Activated CD8-positive, alpha-beta memory T cell treated with anti-CD3 and anti-CD28 coated beads for 36 hours (primary cell): Measurements from ENCODE around the gene TAF1B. TPM values are rescaled to one million over a fixed set of nuclear protein-coding genes. Genes with fewer than 3 reads are reported as not detected.

Experiments used
- CTCF ChIA-PET: fragments of 350-600 bp; sonication (Branson Sonifier 250); formaldehyde crosslinking; loops from one replicate; lab custom pipeline; 2021; ENCODE audit warnings: antibody characterized with exemption; lab: Charles Lee
- POLR2A ChIA-PET: fragments of 350-600 bp; sonication (Branson Sonifier 250); formaldehyde crosslinking; loops from one replicate; lab custom pipeline; 2021; ENCODE audit warnings: antibody characterized with exemption; lab: Charles Lee
- total RNA-seq, 2 experiments: library from RNA; stranded (reverse); gene quantifications; one replicate each; pipeline ENCODE4 v1.2.3, GENCODE V29; 2021

The TAF1B gene
- total RNA-seq, 2 experiments from 2014 or later: 23.5 to 24.2 TPM

DNA sequence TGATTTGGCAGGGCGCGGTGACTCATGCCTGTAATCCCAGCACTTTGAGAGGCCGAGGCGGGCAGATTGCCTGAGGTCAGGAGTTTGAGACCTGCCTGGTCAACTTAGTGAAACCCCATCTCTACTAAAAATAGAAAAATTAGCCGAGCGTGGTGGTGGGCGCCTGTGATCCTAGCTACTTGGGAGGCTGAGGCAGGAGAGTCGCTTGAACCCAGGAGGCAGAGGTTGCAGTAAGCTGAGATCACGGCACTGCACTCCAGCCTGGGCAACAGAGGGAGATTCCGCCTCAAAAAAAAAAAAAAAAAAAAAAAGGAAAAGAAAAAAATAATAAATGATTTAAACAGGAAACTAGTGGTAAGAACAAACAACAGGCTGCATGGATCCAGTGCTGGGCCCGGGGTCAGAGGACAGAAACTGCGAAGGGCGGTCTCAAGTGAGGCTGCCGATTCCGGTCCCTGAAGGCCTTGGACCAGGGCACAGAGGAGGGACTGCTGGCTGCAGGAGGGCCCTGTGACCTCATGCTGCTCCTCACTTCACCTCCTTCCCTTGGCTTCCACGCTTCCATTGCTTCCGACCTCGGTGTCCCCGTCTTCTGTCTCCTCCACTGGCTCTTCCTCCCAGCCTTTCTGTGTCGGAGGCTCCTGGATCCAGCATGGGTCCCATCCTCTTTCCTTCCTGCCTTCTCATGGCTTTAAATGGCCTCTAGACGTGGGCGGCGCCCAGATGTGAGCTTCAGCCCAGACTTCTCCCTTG, 106.1 kb downstream of the TAF1B start:
- CTCF ChIA-PET: interaction anchor here (1.4 kb wide), 1 partner anchor 35 kb away, joined by 3 read pairs; no protein-coding TSS in a partner anchor

DNA sequence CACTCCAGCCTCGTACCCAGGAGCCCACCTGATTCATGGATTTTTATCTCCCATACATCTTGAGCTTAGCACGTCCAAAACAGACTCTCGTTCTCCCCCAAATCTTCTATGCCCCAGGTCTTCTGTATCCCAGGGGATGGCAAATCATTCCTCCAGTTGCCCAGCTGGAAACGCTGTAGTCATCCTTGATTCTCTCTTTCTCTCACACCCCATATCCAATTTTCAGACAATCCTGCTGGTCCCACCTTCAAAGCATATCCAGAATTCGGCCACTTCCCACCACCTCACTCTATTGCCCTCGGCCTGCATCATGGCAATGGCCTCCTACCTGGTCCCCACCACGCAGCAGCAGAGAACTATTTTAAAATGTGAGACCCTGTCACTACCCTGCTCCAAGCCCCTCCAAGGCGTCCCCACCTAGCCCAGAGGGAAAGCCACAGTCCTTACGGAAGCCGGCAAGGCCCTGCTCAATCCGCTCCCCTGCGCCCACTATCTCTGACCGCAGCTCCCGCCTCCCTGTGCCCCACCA, 106.8 kb downstream of the TAF1B start:
- ChIA-PET POLR2A (no interaction called here), CTCF (interaction anchor here (1.4 kb wide), 1 partner anchor 34 kb away, joined by 3 read pairs; no protein-coding TSS in a partner anchor)

More for the DNA sequence above, 106.1 kb downstream of the TAF1B start:
- POLR2A ChIA-PET: no interaction called here

DNA sequence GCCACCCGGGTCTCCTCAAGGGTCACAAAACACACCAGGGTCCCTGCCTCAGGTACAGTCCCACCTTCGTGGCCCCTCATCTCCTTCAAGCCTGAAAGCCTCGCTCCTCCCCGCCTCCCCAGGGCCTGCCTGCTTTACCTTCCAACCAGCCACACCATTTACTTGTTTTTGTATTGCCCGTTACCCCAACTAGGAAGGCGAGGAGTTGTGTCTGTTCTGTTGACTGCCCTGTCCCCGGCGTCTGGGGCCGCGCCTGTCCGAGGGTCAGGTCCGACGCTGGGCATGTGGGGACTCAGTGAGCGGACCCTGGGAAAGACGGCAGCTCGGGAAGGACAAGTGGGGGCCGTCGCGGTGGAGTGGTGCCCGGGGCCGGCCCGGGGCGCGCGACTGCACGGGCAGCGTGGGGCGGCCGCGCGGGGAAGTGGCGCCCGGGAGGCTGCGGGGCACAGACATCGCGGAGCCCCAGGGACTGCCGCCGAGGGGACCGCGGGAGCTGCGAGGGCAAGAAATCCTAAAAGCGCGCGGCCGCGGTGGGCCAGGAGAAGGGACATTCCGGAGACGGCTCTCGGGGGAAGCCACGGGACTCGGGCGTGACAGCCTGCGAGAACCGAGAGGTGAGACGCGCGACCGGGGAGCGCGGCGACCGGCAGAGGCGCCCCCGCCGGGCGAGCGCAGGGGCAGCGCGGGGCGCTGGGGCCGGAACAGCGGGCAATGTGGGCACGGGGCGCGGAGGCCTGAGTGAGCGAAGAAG, 107.4 kb downstream of the TAF1B start:
- ChIA-PET POLR2A (no interaction called here), CTCF (interaction anchor here (1.4 kb wide), 1 partner anchor 34 kb away, joined by 3 read pairs; no protein-coding TSS in a partner anchor)

DNA sequence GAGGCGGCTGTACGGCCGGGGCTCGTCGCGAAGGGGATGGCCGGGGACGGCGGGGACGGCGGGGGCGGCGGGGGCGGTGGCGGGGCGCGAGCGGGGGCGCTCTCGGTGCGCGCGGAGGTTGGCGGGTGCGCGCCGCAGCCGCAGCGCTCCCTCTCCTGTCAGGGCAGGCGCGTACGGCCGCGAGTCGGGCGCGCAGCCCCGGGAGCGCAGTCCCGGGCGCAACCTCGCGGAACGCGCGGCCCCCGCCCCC, 107.9 kb downstream of the TAF1B start:
- ChIA-PET POLR2A (no interaction called here), CTCF (no interaction called here)

DNA sequence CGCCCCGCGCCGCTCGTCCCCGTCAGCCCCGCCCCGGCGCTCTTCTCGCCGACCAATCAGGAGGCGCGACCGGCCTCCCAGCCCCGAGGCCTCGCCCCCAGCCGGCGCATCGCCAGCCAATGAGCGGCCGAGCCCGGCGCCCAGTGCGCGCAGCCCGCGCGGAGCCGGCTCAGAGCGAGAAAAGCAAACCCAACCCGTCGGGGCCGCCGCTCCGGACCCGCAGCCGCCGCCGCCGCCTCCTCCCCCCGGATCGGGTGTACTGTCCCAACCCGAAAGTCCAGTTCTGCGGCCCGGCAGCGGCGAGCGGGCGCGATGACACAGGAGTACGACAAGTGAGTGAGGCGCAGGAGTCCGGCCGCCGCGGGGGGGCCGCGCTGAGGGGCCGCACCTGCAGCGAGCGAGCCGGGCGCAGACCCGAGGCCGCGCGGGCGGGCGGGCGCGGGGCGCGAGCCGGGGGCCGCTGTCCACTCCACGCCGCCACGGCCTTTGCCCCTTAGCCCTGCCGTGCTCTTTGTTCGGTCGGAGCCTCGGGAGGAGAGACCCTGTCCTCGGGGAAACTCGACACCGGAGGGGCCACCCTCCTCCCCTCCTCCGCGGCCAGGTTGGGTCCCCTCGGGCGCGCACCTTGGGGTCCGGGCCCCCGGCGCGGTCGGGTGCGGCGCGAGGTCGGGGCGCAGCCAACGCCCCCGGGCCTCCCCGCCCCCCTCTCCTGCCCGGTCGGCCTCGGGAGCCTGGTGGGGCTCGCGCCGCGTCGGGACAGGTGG, 108.4 kb downstream of the TAF1B start, which contains the start of gene GRHL1:
GRHL1 (plus strand) TSS at position 172 of the 764 bp plus-strand sequence; CDS start at position 313, 141 bp downstream.
- ChIA-PET POLR2A (no interaction called here), CTCF (interaction anchor here (1.1 kb wide), 1 partner anchor 33 kb away, joined by 4 read pairs; no protein-coding TSS in a partner anchor)

GRCh38 chr2:9952286-9952737, 109.0 kb downstream of the TAF1B start:
- ChIA-PET POLR2A (no interaction called here), CTCF (interaction anchor here (1.1 kb wide), 1 partner anchor 32 kb away, joined by 4 read pairs; no protein-coding TSS in a partner anchor)

- CTCF ChIA-PET: interaction anchor here (1.1 kb wide), 1 partner anchor 32 kb away, joined by 4 read pairs; no protein-coding TSS in a partner anchor
- POLR2A ChIA-PET: no interaction called here
These were observed 109.7 kb downstream of the TAF1B start for GRCh38 chr2:9952856-9953503.

DNA sequence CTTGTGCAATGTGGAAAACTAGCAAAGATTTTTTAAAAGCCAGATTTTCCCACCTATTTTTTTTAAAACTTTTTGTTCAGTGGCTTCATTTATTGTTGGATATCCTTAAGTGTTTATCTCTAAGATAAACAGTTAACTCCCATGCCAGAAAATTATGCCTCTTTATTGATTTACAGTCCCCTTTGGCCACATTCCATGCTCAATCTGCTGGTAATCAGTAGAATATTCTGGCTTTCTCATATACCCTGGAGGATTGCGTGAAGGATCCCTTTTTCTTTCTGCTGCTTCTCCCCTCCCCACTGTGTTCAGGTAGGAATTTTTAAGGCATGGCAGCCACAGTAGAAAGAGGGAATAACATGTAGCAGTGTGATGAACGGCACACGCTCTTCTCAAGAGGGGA, 110.9 kb downstream of the TAF1B start:
- CTCF ChIA-PET: no interaction called here
- POLR2A ChIA-PET: no interaction called here

- POLR2A ChIA-PET: no interaction called here
These were observed 114.8 kb downstream of the TAF1B start for GRCh38 chr2:9958057-9958456.

GRCh38 chr2:9959262-9959661, 116.0 kb downstream of the TAF1B start:
- CTCF ChIA-PET: no interaction called here
- POLR2A ChIA-PET: no interaction called here

More at GRCh38 chr2:9958057-9958456, 114.8 kb downstream of the TAF1B start:
- CTCF ChIA-PET: no interaction called here

- ChIA-PET POLR2A (no interaction called here), CTCF (interaction anchor here (1.0 kb wide), 1 partner anchor 23 kb away, joined by 3 read pairs; no protein-coding TSS in a partner anchor)
These were observed 117.7 kb downstream of the TAF1B start for GRCh38 chr2:9961013-9961412.

GRCh38 chr2:9964334-9964980, 121.2 kb downstream of the TAF1B start:
- ChIA-PET CTCF (interaction anchor here (0.6 kb wide), 1 partner anchor 11 kb away, joined by 4 read pairs; no protein-coding TSS in a partner anchor), POLR2A (no interaction called here)

DNA sequence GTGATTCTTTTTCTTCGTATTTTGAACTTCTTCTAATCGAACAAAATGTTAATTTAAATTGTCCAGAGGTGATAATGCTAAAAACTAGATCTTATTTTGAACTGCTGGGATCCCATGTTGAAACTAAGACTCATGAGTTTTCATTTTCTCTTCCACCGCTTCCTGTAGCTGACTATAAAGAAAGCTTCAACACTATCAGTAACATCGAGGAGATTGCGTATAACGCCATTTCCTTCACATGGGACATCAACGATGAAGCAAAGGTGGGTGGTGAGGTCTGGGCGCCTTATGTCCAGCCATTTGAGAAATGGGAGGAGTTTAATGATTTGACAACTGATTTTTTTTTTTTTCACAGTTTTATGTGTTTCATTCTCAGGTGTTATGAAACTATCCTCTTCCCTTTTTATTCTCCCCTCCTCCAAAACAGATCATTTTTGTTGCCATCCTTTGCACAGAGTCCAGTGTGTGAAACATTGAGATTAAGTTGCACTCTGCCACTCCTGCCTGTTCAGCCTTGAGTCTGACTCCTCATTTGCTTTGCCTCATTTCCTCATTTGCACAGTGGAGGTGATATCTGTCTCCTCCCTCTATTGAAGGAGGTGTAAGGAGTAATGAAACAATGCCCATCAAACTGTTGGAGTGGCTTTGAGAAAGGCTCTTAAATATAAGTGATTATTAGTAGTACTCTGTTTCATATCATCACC, 122.0 kb downstream of the TAF1B start:
- CTCF ChIA-PET: interaction anchor here (0.6 kb wide), 1 partner anchor 10 kb away, joined by 4 read pairs; no protein-coding TSS in a partner anchor
- POLR2A ChIA-PET: no interaction called here

DNA sequence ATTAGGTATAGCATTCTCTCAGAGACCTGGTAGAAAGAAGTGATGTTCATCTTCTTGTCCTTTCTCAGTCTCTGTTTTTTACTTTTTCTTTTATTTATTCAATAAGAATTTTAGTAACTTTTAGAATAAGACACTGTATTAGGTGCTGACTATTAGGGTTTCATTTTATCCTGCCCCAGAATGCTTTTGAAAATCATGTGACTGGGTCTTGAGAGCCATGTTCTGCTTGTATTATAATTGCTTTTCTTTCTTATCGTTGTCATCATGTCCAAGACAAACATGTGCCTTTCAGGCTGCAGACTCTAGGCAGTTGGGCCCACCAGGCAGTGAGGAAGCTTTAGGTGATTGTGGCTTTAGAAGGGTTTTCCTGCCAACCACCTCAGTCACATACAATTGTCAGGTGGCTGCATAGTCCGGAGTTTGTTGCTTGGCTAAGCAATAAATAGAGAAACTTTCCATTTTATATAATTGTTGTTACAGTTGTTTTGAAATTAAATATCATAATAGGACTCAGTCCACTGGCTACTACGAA, 123.3 kb downstream of the TAF1B start:
- CTCF ChIA-PET: no interaction called here
- POLR2A ChIA-PET: no interaction called here

GRCh38 chr2:9967053-9967775, 123.9 kb downstream of the TAF1B start:
- POLR2A ChIA-PET: no interaction called here

DNA sequence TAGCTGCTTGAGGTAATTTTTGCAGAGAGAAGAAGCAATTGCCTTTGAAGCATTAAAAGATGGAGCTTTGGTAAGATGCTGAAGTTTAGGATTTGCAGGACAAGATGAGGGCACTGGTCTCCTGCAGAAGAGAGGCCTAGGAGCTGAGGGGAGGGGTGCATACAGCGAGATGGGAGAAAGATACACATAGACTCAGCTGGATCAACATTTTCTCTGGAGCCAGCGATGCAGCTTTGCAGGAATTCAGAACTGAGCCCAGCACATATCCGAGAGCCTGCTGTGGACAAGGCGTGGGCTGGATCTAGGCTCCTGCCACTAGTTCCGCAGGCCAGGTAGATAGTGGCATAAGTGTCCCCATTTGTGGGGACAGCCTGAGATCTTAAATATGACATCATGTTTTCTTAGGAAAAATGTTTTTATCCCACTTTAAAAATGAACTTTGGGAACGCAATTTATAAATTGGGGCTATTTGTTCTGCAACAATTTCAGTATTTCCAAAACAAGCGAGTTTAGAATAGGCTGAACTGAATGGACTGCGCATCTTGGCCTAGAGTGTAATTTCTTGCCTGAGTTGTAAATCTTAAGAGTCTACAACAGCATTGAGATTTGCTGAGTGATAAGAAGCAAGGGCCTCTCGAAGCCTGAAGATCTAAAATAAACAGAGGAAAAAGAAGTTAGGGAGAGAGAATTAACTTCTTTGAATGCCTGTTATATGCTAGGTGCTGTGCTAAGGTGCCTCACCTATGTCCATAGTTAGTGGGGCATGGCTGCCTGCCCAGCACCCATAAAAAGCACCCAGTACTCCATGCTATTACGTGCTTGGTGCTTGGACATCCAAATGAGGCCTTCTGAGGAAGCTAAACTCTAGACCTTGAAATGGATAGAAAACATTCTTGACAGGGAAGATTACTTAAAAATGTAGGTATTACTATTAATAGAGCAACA, 125.6 kb downstream of the TAF1B start:
- ChIA-PET CTCF (no interaction called here), POLR2A (no interaction called here)

More at GRCh38 chr2:9967053-9967775, 123.9 kb downstream of the TAF1B start:
- CTCF ChIA-PET: no interaction called here
